IMR-90 (cell line): ENCODE results near the gene AKAP6.

Experiments used
- CEBPB ChIP-seq: IDR thresholded peaks from 2 replicates; pipeline ENCODE4 v1.6.1; 2012; ENCODE audit warnings: low read depth, low read length, improper control_type of control experiment
- CTCF ChIP-seq: conservative IDR thresholded peaks from 2 replicates; pipeline ENCODE4 v1.5.1; 2012; ENCODE audit warnings: mild to moderate bottlenecking, low read depth, low read length, improper control_type of control experiment
- FOS ChIP-seq: fragments of 150-350 bp; IDR thresholded peaks from 2 replicates; pipeline ENCODE4 v1.6.1; 2016; ENCODE audit warnings: low read depth, low read length

- TF ChIP-seq CTCF (no peak), CEBPB (no peak), FOS (no peak)
Measured at GRCh38 chr14:32609388-32609787, 280.3 kb downstream of the AKAP6 start.
